ENCODE results near the gene PID1.

The PID1 gene

DNA sequence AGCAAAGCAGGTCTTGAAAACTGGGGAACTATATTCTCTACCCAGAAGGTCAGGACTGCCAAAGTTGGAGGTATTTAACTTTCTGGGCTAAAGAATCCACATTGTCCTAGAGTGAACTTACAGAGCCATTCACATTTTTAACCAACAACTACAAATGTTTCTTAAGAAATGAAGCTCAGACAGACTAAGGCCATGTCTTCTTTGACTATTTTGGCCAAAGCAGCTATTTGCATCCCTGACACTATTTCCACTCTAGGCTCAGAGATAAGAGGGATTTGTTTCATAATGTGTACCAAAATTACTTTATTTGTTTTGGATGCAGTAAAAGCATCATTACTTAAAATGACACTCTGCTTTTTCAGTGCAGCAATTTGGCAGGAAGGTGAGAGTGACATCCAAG, 18.1 kb downstream of the PID1 start:
- intact Hi-C loops (cut with DNase I; ENCODE audit: low total_unique reads), result no loop called here
- TF ChIP-seq, protein P1, sequence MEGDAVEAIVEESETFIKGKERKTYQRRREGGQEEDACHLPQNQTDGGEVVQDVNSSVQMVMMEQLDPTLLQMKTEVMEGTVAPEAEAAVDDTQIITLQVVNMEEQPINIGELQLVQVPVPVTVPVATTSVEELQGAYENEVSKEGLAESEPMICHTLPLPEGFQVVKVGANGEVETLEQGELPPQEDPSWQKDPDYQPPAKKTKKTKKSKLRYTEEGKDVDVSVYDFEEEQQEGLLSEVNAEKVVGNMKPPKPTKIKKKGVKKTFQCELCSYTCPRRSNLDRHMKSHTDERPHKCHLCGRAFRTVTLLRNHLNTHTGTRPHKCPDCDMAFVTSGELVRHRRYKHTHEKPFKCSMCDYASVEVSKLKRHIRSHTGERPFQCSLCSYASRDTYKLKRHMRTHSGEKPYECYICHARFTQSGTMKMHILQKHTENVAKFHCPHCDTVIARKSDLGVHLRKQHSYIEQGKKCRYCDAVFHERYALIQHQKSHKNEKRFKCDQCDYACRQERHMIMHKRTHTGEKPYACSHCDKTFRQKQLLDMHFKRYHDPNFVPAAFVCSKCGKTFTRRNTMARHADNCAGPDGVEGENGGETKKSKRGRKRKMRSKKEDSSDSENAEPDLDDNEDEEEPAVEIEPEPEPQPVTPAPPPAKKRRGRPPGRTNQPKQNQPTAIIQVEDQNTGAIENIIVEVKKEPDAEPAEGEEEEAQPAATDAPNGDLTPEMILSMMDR (IDR thresholded peaks at IDR 0.05), result no peak
- Histone ChIP-seq H3K9me3 (no peaks in the 10 kb centered on the region), H3K4me3 (no peak overlapping the region), H3K27ac (no peak overlapping the region), H3K36me3 (peaks cover 0 to 3% (median 0%) of the 10 kb centered on the region in 3 donors), H3K4me1 (peaks cover 0 to 28% (median 3%) of the 10 kb centered on the region in 4 donors), H3K27me3 (no peaks in the 10 kb centered on the region)
- no peak for DNase-seq

DNA sequence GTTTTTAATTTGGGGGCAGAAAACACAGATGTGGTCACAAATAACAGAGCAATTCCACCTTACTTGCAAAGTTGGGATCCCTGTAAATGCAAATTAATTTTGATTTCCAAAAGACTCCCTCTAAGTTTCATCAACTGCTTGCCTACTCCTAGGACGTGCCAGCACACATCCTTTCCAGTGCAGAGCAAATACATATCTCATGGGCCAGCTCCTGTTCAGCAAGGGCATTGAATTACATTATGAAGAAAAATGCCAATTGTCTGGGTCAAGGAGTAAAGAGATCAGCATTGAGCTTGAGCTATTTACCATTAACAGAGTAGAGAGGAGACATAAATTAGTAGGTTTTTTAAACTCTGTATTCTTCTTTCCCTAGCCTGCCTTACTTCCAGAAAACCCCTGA, 18.8 kb downstream of the PID1 start:
- Histone ChIP-seq H3K27me3 (no peaks in the 10 kb centered on the region), H3K27ac (peak overlapping the region in 1 of 2 donors; percentile 7), H3K36me3 (peaks cover 0 to 3% (median 0%) of the 10 kb centered on the region in 3 donors), H3K4me3 (no peak overlapping the region), H3K9me3 (no peaks in the 10 kb centered on the region), H3K4me1 (peaks cover 0 to 22% (median 3%) of the 10 kb centered on the region in 4 donors)
- TF ChIP-seq, protein P1 (IDR thresholded peaks at IDR 0.05), result no peak
- DNase-seq, result no peak
- intact Hi-C loops (cut with DNase I; ENCODE audit: low total_unique reads), result no loop called here

DNA sequence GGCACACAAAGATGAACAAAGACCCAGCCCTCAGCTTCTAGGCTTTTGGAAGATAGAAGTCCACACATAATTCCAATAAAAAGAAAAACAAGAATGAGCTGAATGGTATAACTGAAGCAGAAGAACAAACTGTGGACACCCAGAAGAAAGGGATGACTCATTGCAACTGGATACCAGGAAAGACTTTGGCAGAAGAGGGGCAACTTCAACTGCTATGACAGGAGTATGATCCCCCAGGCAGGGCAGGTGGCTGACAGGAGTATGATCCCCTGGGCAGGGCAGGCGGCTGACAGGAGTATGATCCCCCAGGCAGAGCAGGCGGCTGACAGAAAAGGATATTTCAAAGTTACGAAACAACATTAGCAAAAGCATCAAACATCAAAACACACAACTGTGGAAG, 21.6 kb downstream of the PID1 start:
- DNase-seq, result no peak
- Histone ChIP-seq H3K27me3 (no peaks in the 10 kb centered on the region), H3K27ac (no peak overlapping the region), H3K36me3 (no peaks in the 10 kb centered on the region), H3K4me3 (no peak overlapping the region), H3K4me1 (peaks cover 0 to 18% (median 3%) of the 10 kb centered on the region in 4 donors), H3K9me3 (no peaks in the 10 kb centered on the region)
- TF ChIP-seq, protein P1 (IDR thresholded peaks at IDR 0.05), result no peak
- intact Hi-C loops (cut with DNase I; ENCODE audit: low total_unique reads), result no loop called here

DNA sequence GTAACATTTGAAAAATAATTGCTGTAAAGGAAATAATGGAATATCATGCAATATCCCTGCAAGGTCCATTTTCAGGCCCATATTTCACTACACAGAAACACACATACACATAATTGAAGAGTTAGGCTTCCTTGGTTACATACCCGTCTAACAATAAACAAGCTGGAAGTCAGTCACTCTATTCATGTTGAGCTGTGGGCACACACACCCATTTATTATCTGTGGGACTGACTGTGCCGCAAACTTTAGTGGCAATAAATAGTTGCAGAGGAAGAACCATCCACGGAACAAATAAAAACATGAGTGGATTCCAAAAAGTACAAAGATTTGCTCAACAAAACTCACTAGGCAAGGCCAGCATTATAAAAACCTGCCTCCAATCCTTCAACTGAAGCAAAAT, 24.8 kb downstream of the PID1 start:
- intact Hi-C loops (cut with DNase I; ENCODE audit: low total_unique reads), result no loop called here
- Histone ChIP-seq H3K27me3 (no peaks in the 10 kb centered on the region), H3K4me1 (peaks cover 0 to 14% (median 2%) of the 10 kb centered on the region in 4 donors), H3K27ac (no peak overlapping the region), H3K4me3 (no peak overlapping the region), H3K9me3 (peaks cover 0 to 6% (median 3%) of the 10 kb centered on the region in 3 donors), H3K36me3 (no peaks in the 10 kb centered on the region)
- DNase-seq, result no peak
- TF ChIP-seq, protein P1 (IDR thresholded peaks at IDR 0.05), result no peak

DNA sequence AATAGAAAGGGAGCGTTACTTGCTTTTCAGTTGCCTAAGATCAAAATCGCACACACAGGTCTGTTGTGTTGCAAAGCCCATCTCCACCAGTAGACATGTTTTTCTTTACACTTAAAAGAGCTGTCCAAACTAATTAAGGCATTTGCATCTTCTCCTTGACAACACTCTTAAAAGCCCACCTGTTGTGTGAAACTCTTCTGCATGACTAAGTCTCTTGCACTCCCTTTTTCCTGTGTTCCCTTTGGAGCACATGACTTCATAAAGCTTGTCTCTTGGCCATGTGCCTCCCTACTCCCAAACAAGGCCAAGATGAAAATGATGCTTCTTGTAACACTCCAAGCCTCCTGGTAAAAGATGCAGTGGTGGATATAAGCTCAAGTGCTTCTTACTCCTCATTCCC, 26.1 kb downstream of the PID1 start:
- Histone ChIP-seq H3K27ac (no peak overlapping the region), H3K27me3 (no peaks in the 10 kb centered on the region), H3K4me1 (peaks cover 0 to 14% (median 2%) of the 10 kb centered on the region in 4 donors), H3K36me3 (no peaks in the 10 kb centered on the region), H3K9me3 (peaks cover 0 to 16% (median 14%) of the 10 kb centered on the region in 3 donors), H3K4me3 (no peak overlapping the region)
- no peak for DNase-seq
- intact Hi-C loops (cut with DNase I; ENCODE audit: low total_unique reads), result no loop called here
- TF ChIP-seq, protein P1 (IDR thresholded peaks at IDR 0.05), result no peak

Data from tibial artery (tissue), 4 donors.